Keratinocyte (primary cell): Measurements from ENCODE around the gene COG3.

Experiments used
- EZH2 ChIP-seq: IDR thresholded peaks from one replicate; pipeline ENCODE4 v1.6.1; 2012; ENCODE audit warnings: inconsistent platforms, mild to moderate bottlenecking, low read length, moderate library complexity
- TF ChIP-seq, protein P1 (sequence below), 3 experiments: IDR thresholded peaks in 1 of 3; conservative IDR thresholded peaks in 1 of 3; optimal IDR thresholded peaks in 1 of 3; 2 replicates in 2 of 3; 3 replicates in 1 of 3; pipeline versions ENCODE3 to v1.5.1; 2011; ENCODE audit warnings: low read length in 3 of 3, mild to moderate bottlenecking in 3 of 3, moderate library complexity in 2 of 3, control low read depth in 1 of 3, inconsistent platforms in 1 of 3; ENCODE audit not compliant: insufficient read depth in 2 of 3; ENCODE audit errors: extremely low read depth in 1 of 3

DNA sequence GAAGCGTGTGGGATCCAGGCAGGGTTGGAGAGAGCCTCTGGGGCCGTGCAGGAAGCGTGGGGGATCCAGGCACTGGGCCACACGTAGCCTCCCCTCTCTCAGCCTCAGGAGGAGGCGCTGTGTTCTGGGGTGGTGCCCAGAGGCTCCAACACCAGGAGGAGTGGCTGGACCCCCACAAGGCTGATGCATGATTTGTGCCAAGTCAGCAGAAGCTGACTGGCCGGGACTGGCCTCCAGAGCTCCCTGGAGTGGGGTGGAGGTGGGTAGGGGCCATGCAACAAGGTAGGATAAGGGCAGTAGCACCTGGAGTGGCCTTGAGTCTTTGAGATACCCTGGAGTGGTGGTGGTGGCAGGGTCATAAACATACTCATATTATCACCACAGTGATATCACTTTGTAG is 75.5 kb downstream of the COG3 start:
- TF ChIP-seq, protein P1, sequence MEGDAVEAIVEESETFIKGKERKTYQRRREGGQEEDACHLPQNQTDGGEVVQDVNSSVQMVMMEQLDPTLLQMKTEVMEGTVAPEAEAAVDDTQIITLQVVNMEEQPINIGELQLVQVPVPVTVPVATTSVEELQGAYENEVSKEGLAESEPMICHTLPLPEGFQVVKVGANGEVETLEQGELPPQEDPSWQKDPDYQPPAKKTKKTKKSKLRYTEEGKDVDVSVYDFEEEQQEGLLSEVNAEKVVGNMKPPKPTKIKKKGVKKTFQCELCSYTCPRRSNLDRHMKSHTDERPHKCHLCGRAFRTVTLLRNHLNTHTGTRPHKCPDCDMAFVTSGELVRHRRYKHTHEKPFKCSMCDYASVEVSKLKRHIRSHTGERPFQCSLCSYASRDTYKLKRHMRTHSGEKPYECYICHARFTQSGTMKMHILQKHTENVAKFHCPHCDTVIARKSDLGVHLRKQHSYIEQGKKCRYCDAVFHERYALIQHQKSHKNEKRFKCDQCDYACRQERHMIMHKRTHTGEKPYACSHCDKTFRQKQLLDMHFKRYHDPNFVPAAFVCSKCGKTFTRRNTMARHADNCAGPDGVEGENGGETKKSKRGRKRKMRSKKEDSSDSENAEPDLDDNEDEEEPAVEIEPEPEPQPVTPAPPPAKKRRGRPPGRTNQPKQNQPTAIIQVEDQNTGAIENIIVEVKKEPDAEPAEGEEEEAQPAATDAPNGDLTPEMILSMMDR (optimal IDR thresholded peaks at IDR 0.05 in 1 of 3, IDR thresholded peaks at IDR 0.05 in 1 of 3, conservative IDR thresholded peaks at IDR 0.05 in 1 of 3; ENCODE audit: extremely low read depth in 1 of 3, insufficient read depth in 2 of 3, low read length in 3 of 3) = no peak
- no peak for TF ChIP-seq EZH2
